Mucosa of descending colon (tissue), 3 donors: ENCODE data around the gene NPIPA1. TPM values are rescaled to one million over a fixed set of nuclear protein-coding genes. Genes with fewer than 3 reads are reported as not detected.
"Not testable (repeated sequence)": the region's sequence is repeated elsewhere in the genome, so short reads cannot be mapped to it uniquely, and the experiment has no call there.

Source experiments
- ATAC-seq: fragments of 200-7000 bp; cut with Tn5 transposase; one replicate; pipeline ENCODE4 v1.9.1; 2020; ENCODE audit warnings: mild to moderate bottlenecking, moderate library complexity
- DNase-seq, 3 donors: peaks; one replicate each; pipeline ENCODE4 v3.0.0-alpha.2; 2020
- H3K36me3 ChIP-seq: fragments of 200-600 bp; one replicate; pipeline ENCODE4 v1.8.0; 2021; ENCODE audit warnings: low read depth, mild to moderate bottlenecking
- H3K4me1 ChIP-seq: fragments of 200-600 bp; one replicate; pipeline ENCODE4 v1.8.0; 2021; ENCODE audit warnings: low read depth, mild to moderate bottlenecking
- H3K4me3 ChIP-seq: fragments of 200-600 bp; one replicate; pipeline ENCODE4 v1.8.0; 2021; ENCODE audit warnings: mild to moderate bottlenecking
- H3K9me3 ChIP-seq: fragments of 200-600 bp; one replicate; pipeline ENCODE4 v1.8.0; 2021; ENCODE audit warnings: mild to moderate bottlenecking
- intact Hi-C, 2 donors: fragments of 100-400 bp; cut with DNase I in 1 of 2; cut with micrococcal nuclease in 1 of 2; formaldehyde crosslinking; loops; one replicate each; pipeline versions ENCODE4 v1.11.0 to v1.11.1; 2022; cut with DNase I, micrococcal nuclease
- total RNA-seq, 3 donors: library from RNA; stranded (reverse); fragmentation: NEBNext Ultra II Directional in 2 of 3; extraction: Animal tissue kit (Norgen Biotek cat#: 25700) in 2 of 3; gene quantifications; one replicate each; pipeline versions ENCODE4 v1.2.1 to v1.2.4, GENCODE V29; 2021 to 2023
- TF ChIP-seq, protein P1 (sequence below): fragments of 200-600 bp; IDR thresholded peaks from one replicate; pipeline ENCODE4 v1.8.0; 2022; ENCODE audit warnings: antibody characterized with exemption, mild to moderate bottlenecking
- donor health status: DM: no; HTN: no; CAD: no; lungs with moderate emphysema.
- donor health status: DM: no; HTN: no; CAD: no.
- donor health status: DM: no; HTN: yes; CAD: no.

NPIPA1 gene
- total RNA-seq, 3 donors from 2014 or later, result 61.6 to 149 (median 96.3) TPM

DNA sequence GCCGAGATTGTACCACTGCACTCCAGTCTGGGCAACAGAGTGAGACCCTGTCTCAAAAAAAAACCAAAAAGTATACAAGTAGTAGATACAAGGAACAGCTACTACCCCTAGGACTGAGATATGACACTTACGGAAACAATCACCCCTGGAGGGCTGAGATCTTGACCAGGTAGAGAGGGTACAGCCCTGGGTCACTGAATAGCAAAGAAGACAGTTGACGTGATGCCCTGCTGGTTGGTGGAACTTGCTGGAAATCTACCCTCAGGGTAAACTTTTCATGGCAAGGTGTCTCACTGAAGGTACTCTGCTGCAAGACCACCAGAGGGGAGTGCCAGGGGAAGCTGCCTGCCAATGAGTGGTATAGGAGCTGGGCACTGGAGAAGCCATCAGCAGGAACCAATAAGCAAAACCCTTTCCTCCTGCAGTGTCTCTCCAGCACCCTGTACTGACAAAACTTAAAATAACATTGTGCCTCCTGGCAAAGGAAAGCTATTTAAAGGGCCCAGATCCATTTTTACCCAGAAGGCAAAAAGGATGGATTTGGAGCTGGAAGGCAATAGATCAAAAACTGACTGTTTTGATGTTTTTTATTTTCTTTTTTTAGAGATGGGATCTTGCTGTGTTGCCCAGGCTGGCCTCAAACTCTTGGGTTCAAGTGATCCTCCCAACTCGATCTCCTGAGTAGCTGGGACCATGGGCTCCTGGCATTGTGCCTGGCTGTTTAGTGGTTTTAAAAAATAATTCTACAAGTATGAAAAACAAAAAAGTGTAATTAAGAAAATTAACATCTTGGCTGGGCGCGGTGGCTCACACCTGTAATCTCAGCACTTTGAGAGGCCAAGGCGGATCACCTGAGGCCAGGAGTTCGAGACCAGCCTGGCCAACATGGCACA, 26.3 kb downstream of the NPIPA1 start:
- H3K36me3 ChIP-seq, result no peaks in the 10 kb centered on the region
- ATAC-seq (peak; percentile 14), DNase-seq (no peak)
- intact Hi-C loops, result no loop called here
- no peaks in the 10 kb centered on the region for H3K4me1 ChIP-seq
- TF ChIP-seq, protein P1, sequence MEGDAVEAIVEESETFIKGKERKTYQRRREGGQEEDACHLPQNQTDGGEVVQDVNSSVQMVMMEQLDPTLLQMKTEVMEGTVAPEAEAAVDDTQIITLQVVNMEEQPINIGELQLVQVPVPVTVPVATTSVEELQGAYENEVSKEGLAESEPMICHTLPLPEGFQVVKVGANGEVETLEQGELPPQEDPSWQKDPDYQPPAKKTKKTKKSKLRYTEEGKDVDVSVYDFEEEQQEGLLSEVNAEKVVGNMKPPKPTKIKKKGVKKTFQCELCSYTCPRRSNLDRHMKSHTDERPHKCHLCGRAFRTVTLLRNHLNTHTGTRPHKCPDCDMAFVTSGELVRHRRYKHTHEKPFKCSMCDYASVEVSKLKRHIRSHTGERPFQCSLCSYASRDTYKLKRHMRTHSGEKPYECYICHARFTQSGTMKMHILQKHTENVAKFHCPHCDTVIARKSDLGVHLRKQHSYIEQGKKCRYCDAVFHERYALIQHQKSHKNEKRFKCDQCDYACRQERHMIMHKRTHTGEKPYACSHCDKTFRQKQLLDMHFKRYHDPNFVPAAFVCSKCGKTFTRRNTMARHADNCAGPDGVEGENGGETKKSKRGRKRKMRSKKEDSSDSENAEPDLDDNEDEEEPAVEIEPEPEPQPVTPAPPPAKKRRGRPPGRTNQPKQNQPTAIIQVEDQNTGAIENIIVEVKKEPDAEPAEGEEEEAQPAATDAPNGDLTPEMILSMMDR, result no peak
- no peak overlapping the region for H3K4me3 ChIP-seq
- H3K9me3 ChIP-seq, result no peaks in the 10 kb centered on the region

DNA sequence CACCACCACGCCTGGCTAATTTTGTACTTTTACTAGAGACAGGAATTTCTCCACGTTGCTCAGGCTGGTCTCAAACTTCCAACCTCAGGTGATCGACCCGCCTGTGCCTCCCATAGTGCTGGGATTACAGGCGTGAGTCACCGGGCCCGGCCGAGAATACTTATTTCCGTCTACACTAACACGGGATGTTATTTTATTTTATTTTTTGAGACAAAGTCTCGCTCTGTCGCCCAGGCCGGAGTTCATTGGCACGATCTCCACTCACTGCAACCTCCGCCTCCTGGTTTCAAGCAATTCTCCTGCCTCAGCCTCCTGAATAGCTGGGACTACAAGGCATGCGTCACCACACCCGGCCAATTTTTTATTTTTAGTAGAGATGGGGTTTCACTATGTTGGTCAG, 28.1 kb downstream of the NPIPA1 start:
- Histone ChIP-seq H3K9me3 (no peaks in the 10 kb centered on the region), H3K4me1 (no peaks in the 10 kb centered on the region), H3K36me3 (no peaks in the 10 kb centered on the region), H3K4me3 (no peak overlapping the region)
- DNase-seq (peak in 1 of 3 donors; percentile 33), ATAC-seq (no peak)
- TF ChIP-seq, protein P1, result no peak
- intact Hi-C loops, result no loop called here

DNA sequence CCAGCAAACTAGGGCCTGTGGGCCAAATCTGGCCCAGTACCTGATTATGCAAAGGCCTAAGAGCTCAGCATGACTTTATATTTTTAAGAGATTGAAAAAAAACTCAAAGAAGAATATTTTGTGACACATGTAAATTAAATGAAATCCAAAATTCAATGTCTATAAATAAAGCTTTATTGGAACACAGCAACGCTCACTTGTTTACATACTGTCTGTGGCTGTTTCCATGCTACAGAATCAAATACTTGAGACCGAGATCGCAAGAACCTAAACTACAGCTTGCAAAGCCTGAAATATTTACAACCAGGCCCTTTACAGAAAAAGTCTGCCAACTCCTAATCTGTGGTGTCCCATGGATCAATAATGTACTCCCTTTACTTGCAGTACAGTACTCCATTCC, 32.6 kb downstream of the NPIPA1 start:
- H3K4me1 ChIP-seq, DNase-seq, ATAC-seq, H3K36me3 ChIP-seq, H3K9me3 ChIP-seq, H3K4me3 ChIP-seq, intact Hi-C loops: not testable (repeated sequence)

DNA sequence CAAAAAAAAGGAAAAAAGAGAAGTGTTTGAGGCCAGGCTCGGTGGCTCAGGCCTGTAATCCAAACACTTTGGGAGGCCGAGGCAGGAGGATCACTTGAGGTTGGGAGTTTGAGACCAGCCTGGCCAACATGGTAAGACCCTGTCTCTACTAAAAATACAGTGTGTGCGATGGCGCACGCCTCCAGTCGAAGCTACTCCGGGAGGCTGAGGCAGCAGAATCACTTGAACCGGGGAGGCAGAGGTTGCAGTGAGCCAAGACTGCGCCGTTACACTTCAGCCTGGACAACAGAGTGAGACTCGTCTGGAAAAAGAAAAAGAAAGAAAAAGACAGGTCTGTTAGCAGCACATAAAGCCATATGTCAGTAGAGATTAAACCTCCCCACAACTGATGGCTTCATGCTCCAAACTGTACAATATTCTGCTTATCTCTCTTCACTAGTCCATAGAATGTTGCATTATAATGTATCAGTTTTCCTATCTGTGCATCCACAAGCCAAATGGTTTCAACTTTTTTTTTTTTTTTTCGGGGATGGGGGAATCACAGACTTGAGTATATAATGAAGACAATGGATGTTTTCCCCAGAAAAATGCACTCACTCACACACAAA, 34.5 kb downstream of the NPIPA1 start:
- DNase-seq, H3K36me3 ChIP-seq, ATAC-seq, H3K4me1 ChIP-seq, H3K4me3 ChIP-seq, intact Hi-C loops, H3K9me3 ChIP-seq: not testable (repeated sequence)

DNA sequence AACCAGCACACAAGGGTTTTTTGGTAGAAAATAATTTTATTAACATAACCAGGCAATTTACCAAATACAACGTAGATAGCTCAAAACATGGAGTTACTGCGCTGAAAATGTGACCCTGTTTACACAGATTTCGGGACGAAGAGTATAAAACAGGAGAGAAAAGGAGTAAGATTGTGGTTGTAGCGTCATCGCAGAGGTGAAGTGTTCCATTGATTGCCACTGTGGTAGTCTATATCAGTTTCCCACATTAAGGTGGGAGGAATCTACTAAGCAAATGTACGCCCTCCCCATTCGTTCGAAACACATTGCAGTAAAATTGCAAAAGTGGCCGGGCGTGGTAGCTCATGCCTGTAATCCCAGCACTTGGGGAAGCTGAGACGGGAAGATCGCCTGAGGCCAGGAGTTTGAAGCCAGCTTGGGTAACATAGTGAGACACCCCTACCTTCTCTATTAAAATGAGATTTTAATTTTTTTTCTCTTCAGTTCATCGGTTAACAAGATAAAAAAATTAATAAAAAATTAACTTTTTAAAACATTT, 36.6 kb downstream of the NPIPA1 start:
- H3K36me3 ChIP-seq, ATAC-seq, H3K9me3 ChIP-seq, intact Hi-C loops: not testable (repeated sequence)
- Histone ChIP-seq H3K4me3 (peak overlapping the region; percentile 98), H3K4me1 (peaks cover 22% of the 10 kb centered on the region)
- DNase-seq, result peak in 2 of 3 donors; percentile 55 to 62

DNA sequence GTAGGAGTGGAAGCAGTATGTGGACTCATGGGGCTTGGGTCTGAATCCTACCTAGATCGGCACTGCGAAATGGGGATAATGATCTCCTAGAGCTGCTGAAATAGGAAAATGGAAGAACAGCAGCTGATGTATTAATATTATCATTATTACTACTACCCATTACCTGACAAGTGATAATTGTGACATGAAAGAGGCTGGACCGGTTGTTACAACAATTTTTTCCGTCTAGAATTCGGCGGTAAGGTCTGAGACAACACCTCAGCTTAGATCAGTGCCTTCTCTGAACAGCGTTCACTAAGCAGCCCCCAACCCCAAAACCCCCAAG, 37.0 kb downstream of the NPIPA1 start:
- H3K9me3 ChIP-seq, intact Hi-C loops, ATAC-seq, H3K36me3 ChIP-seq, DNase-seq: not testable (repeated sequence)
- Histone ChIP-seq H3K4me1 (peaks cover 27% of the 10 kb centered on the region), H3K4me3 (peak overlapping the region; percentile 98)

DNA sequence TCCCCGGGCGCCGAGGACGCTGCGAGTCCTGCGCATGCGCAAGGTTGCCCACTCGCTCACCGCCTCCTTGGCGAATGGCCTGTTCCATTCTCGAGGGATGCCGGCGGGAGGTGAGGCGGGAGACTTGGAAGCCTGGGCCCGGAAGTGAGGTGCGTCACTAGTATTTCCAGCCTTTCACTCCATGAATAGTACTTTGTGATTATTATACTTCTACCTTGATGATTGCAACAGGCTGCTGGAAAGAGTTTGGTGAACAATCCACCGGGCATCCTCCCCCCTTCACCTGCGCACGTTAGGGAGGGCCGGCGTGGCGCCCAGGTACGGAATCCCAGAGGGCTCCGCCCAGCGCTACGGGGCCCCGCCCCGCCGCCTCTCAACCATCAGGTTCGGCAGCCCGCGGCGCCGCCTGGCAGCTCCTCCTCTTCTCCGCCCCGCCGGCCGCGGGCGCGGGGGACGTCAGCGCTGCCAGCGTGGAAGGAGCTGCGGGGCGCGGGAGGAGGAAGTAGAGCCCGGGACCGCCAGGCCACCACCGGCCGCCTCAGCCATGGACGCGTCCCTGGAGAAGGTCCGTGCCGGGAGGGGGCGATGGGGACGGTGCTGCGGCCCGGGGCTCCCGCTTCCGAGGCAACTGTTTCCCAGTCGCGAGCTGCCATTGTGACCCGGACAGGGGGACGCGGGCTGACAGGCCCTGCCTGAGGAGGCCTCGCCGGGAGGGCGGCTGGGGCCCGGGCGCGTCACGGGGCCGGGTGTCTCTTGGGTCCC, 37.6 kb downstream of the NPIPA1 start, which contains the start of gene PDXDC1:
TSS of gene PDXDC1 (plus strand) at position 371 of the 762 bp plus-strand sequence. CDS start at position 545, 174 bp downstream.
- ATAC-seq, result peak; percentile 93
- H3K9me3 ChIP-seq, H3K36me3 ChIP-seq, intact Hi-C loops: not testable (repeated sequence)
- peak; percentile 99 to 100 (median 100) for DNase-seq
- H3K4me1 ChIP-seq, result peaks cover 32% of the 10 kb centered on the region
- peak within 1 kb of the TSS; percentile 98 for H3K4me3 ChIP-seq
- TF ChIP-seq, protein P1, result peak; percentile 6

DNA sequence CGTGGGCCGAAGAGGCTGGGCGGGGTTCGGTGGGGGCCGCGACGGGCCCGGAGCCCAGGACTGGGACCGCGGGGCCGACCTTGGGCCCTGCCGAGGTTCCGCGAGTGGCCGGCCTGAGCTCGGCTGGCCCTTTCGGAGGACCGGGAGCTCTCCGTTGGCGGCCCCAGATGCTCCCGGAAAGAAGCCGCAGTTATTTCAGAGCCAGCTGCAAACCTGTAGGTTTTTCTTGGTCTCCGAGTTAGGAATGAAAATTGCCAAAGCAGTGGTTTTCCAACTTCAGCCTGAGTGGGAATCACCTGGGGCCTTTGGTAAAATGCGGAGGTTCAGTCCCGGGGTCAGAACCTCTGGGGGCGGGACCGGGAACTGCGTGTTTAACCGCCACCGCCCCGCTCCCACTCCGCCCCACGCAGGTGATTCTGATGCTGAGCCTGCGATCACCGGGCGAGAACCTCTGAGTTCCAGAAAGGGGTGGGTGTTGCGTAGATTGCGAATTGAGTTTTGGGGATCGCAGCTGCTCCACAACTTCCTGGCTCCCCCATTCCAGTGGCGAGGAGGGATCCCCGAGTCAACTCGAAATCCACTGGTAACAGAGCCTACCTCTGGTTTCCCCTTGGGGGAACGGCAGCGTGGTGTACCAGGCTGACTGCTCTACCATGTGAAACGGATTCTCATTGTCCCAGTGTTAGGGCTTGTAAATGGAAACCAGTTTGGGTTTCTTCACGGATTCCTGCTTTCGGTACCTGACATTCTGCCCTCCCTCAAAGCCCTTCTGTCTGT, 38.4 kb downstream of the NPIPA1 start:
- ATAC-seq, result peak; percentile 48
- DNase-seq, result peak; percentile 85 to 89 (median 86)
- peaks cover 39% of the 10 kb centered on the region for H3K4me1 ChIP-seq
- H3K4me3 ChIP-seq, result peak overlapping the region; percentile 98
- intact Hi-C loops, H3K9me3 ChIP-seq, H3K36me3 ChIP-seq: not testable (repeated sequence)

DNA sequence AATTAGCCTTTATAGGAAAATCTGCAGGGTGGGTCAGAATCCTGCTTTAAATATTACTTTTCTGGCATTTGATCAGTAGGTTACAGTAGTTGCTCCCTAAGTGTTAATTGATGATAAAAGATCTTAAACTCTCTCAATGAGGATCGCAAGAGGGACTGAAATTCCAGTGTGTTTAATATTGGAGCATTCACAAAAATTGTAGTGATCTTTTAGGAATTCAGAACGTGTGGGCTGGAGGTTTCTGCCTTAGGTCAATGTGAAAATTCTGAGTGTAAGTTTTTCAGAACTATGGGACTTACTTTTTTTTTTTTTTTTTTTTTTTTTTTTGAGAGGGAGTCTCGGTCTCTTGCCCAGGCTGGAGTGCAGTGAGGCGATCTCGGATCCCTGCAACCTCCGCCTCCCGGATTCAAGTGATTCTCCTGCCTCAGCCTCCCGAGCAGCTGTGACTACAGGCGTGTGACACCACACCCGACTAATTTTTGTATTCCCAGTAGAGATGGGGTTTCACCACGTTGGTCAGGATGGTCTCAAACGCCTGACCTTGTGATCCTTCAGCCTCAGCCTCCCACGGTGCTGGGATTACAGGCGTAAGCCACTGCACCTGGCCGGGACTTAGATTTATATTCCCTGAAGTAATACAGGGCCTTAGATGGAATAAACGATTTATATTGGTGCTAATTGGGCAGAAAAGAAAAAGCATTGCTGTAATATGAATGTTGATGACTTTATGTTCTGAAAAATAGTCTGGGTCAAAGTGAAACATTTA, 39.9 kb downstream of the NPIPA1 start:
- DNase-seq, result peak in 1 of 3 donors; percentile 49
- ATAC-seq, H3K36me3 ChIP-seq, H3K9me3 ChIP-seq, H3K4me3 ChIP-seq, intact Hi-C loops: not testable (repeated sequence)
- peaks cover 53% of the 10 kb centered on the region for H3K4me1 ChIP-seq
